ENCODE measurements around the gene HMGXB4.

The HMGXB4 gene

DNA sequence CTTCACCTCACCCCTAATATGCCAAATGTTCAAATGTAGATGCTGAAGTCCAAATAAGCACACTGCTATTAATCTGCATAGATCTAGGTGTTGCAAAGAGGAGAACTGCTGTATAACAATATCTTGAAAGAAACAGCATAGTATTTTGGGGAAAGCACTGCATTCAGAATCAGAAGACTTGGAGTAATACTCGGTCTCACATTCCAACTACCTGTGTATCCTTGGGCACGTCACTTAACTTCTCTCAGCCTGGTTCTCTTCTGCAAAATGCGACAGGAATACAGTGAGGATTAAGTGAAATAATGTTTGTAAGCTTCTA, 332 bp upstream of the HMGXB4 start:
- FAIRE-seq (no peak), DNase-seq (ENCODE audit: insufficient read length, low spot score) (peak; percentile 5)

DNA sequence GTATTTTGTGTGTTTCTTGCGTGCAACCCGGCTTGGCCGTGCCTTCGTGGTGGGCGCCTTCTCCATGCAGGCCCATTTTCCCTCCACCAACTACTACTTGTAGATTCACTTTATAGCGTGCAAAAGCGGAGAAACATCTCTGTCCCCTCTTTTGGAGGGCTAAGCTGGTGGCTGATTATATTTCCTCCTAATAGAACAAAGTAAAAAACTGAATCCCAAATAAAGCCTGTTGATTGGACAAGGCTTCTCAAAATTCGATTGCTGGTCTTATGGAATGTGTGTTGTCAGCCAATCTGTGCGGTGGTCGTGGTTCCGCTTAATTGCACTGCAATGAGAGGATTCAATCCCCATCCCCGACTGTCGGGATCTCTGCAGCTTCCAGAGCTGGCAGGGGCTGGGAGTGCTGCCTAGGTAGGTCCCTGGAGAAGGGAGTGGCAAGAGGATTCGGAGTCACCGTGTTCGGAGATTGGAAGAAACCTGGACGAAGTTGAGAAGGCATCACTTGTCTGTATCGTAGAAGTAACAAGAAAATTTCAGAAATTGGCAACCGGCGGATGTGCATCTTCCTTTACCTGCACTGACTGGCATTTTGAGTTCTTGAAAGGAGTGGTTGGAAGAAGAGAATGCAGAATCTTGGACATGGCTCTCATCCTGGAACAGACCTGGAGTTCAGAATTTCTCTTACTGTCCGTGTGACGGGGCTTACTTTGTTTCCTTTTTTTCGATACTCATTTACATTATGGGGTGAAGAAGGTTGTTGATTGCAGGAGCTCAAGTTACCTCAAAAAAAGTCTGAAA, 1.1 kb downstream of the HMGXB4 start:
- DNase-seq (ENCODE audit: insufficient read length, low spot score), result peak; percentile 7
- FAIRE-seq, result no peak

DNA sequence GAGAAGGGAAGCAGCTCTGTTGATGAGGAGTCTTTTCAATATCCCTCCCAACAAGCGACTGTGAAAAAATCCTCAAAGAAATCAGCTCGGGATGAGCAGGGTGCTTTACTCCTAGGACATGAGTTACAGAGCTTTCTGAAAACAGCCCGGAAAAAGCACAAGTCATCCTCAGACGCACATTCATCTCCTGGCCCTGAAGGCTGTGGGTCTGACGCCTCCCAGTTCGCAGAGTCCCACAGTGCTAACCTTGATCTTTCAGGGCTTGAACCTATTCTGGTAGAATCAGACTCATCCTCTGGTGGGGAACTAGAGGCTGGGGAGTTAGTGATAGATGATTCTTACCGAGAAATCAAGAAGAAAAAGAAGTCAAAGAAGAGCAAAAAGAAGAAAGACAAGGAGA, 7.7 kb downstream of the HMGXB4 start:
- FAIRE-seq, result no peak

DNA sequence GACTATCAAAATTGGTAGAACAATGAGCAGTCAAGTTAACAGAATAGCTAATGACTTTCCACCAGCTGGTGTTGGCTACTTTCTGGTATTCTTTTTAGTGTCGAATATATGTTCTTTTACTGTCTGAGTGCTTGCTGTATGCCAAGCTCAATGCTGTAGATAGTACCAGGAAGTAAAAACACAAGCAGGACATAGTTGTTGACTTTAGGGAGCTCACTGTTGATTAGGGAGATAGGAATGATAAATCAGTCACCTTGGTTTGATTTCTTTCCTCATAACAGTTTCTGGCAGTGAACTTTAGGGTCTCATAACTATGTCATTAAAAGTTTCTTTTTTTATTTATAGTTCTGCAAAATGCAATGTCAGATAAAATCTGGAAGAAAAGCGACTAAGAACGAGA, 9.0 kb downstream of the HMGXB4 start:
- DNase-seq (ENCODE audit: insufficient read length, low spot score) (no peak), FAIRE-seq (no peak)

More for the DNA sequence above, 7.7 kb downstream of the HMGXB4 start:
- no peak for DNase-seq (ENCODE audit: insufficient read length, low spot score)

DNA sequence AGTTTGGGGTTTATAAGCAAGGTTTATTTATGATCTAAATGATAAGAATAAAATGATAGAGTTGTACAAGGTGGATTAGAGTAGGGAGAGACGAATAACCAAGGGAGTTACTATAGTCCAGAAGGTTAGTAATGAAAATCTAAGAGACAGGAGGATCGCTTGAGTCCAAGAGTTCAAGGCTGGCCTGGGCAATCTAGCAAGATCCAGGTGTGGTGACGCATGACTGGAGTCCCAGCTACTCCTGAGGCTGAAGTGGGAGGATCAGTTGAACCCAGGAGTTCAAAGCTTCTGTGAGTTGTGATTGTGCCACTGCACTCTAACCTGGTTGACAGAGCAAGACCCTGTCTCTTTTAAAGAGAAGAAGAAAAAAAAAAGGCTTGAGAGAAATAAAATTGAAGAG, 12.3 kb downstream of the HMGXB4 start:
- no peak for FAIRE-seq
- DNase-seq (ENCODE audit: insufficient read length, low spot score), result no peak

DNA sequence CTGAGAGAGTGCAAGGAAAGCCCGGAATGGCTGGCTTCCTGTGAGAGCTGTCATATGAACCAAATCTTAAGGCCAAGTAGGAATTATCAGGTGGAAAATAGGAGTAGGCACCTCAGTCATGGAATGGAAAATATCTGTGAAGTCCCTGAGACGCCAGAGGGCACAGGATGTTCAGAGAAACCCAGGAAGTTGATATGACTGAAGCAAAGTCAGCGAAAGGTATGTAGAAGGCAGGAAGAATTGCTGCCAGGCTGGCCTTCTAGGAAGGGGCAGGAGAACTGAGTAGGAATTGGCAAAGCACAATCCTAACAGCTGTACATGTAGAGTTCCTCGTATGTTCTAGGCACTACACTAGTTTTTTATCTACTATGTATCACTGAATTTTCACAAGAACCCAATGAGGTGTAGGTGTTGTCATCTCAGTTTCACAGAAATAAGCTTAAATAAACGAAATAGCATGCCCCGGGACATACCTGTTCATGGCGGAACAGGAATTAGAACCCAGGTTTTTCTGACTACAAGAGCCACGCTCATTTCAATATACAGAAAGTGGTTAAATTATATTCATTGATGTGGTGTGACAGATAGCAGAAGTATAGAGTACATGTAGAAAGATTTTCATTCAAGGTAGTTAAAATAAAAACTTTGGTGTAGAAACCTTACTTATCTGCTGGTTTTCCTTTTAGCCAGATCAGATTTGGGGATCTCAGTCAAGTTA, 17.0 kb downstream of the HMGXB4 start:
- DNase-seq (ENCODE audit: insufficient read length, low spot score) (no peak), FAIRE-seq (no peak)

DNA sequence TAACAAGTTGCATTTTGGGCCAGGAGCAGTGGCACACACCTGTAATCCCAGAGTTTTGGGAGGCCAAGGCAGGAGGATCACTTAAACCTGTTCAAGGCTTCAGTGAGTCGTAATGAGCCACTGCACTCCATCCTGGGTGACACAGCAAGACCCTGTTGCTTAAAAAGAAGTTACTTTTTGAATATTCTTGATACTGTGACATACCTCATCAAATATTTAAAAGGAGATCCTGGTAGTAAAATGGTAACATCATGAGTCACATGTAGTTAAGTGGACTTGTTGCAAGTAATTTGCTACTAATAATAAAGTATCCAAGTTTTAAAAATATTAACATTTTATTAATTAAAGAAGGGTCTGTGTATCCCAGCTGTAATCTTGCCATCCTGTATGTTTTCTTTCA, 18.3 kb downstream of the HMGXB4 start:
- no peak for DNase-seq (ENCODE audit: insufficient read length, low spot score)
- no peak for FAIRE-seq

DNA sequence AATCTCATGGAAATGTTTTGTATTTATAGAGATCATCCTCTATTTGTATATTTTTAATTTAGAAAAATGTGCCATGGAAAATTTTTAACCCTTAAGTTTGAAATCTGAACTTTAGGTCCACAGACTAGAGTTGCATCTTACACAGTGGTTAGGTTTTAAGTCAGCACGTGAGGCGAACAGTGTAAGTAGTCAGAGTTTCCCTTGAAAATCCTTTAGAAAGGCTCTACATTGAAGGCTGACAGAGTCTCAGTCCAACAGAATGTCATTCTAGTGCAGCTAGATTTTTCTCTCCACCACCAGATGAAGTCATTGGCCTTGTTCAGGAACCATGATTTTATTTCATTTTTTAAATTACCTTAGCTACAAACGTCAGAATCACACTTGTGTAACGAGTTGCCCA, 18.7 kb downstream of the HMGXB4 start:
- FAIRE-seq (no peak), DNase-seq (ENCODE audit: insufficient read length, low spot score) (no peak)

DNA sequence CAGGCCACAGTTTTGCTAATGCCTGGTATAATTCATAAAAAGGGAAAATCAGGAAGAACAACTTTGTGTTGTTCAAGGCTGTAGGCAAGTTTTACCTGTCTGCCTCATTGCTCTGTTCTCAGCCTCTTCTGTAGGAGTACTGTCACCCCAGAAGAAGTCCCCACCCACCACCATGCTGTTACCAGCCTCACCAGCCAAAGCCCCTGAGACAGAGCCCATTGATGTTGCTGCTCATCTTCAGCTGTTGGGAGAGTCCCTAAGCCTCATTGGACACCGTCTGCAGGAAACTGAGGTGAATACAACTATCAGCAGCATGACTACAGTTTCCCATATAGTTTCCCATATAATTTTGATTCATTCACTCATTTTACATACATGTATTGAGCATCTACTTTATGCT, 30.8 kb downstream of the HMGXB4 start:
- DNase-seq (ENCODE audit: insufficient read length, low spot score) (no peak), FAIRE-seq (no peak)

DNA sequence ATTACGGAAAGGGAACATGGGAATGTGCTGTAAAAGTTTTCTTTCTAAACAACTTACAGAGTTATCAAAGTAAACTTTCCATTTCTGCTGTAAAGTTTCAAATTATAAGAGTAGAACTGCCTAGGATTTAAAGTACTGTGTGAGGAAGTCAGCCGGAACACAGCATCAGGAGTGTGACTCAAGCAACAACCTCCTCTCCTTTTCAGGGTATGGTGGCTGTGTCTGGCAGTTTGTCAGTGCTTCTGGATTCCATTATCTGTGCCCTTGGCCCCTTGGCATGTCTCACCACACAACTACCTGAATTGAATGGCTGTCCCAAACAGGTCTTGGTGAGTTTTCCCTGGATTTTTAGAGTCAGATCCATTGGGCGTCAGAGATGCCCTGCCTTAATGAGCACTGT, 35.5 kb downstream of the HMGXB4 start:
- DNase-seq (ENCODE audit: insufficient read length, low spot score) (no peak), FAIRE-seq (no peak)

DNA sequence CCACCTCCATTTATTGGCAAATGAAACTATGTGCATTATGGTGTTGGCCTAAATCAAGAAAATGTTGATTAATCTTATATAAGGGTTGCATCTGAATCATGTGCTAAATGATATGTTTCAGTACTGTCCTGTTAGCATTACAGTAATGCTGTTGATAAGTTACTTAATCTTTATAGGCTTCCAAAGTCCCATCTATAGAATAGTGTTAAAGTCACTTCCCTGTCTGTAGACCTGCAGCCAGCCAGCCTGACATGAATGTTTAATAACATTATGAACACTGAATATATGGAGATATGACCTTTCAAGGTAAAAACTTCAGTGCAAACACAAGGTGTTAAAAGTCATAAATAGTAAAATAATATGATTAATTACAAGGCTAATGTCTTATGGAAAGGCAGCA, 38.8 kb downstream of the HMGXB4 start:
- DNase-seq (ENCODE audit: insufficient read length, low spot score) (no peak), FAIRE-seq (no peak)

DNA sequence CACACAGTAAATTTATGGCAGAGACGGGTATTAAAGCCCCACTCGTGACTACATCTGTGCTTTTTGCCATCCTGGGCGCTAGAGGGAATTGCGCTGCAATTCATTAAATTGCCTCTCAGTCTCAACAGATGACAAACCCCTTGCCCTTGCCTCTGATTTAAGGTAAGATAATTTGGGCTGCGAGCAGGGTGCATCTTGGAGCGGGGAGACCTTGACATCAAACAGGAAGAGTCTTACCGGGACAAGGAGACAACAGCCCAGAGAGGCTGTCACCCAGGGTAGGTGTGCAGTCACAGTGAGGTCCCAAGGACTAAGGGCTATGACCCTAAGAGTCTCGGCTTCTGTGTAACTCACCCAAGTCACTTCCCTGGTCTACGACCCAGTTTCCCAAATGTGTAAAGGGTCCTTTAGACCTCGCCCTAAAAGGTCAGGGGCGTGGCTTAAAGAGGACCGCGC, 42.0 kb downstream of the HMGXB4 start:
- no peak for FAIRE-seq
- no peak for DNase-seq (ENCODE audit: insufficient read length, low spot score)

DNA sequence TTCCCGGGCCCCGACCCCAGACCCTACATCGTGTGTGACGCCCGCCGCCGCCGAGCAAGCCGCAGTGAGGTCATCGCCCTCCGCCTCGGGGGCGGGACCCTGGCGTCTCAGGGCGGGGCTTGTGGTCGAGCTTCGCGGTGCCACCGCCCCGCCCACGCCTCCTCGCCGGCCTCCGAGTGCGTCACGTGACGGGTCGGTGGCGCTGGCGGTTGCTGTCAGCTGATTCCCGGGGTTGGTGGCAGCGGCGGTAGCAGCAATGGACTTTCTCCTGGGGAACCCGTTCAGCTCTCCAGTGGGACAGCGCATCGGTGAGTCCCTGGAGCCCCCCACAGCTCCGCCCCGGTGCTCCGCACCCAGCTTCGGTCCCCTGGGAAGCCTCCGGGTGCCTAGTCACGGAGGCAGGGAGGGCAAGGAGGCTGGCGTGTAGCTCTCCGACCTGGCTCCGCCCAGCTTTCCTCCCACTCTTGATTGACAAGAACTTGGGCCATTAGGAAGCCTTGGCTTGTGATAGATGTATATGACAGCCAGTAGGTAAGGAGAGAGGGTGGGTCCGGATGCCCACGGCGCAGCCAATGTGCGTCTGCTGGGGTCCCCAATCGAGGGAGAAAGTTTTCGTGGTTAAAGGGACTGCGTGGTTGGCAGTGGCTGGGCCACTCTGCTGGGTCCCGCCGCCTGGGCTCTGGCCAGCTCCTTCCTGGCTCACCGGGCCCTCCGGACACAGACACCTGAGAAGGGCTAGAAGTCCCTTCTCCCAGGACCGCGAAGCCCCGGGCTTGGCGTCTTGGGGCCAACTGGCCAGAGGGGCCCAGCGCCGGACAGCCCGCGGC, 42.6 kb downstream of the HMGXB4 start, which contains the start of gene TOM1:
TSS of gene TOM1 (plus strand) at position 222 of the 827 bp plus-strand sequence. CDS start at position 257, 35 bp downstream.
- DNase-seq (ENCODE audit: insufficient read length, low spot score), result peak; percentile 91
- FAIRE-seq, result peak; percentile 62

DNA sequence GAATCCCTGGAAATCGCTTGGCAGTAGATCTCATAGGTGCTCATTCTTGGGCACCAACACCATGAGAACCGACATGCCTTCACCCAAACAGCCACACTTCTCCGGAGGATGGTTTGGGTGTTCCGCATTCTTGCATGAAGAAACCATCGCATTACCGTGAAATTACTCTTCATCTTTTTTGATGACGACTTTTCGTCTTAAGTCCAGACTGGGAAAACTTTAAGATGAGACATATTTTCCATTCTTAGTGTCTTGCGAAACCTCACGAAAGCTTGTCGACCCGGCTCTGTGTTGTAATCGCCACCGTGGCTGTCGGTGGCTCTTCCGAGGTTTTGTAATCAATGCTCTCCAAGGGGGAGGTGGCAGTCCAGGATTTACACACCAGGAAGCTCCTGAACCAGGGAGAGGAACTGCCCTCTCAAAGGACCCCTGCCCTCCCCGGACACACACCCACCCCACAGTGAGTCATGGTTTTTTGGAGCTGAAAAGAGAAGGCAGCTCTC, 44.1 kb downstream of the HMGXB4 start:
- peak; percentile 29 for DNase-seq (ENCODE audit: insufficient read length, low spot score)
- FAIRE-seq, result no peak

DNA sequence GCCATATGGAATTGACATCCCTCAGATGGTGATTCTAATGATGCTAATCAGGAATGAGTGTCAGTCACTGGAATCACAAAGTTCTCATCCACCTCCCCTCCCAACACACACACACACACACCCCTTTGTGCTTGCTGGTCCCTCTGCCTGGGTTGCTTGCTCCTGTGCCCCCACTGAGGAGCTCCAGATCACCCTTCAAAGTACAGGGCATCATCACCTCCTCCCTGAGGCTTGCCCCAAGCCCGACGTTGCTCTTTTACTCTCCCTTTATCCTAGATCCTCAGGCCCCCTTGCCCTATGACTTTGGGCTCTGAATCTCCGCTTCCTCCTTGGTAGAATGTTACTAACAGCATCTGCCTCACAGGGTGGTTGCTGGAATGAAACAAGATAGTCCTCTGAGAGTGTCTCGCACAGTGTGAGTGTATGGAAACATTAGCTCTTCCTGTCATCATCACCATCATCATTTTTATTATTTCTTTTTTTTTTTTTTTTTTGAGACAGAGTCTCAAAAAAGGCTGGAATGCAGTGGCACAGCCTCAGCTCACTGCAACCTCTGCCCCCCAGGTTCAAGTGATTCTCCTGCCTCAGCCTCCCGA, 45.8 kb downstream of the HMGXB4 start:
- DNase-seq (ENCODE audit: insufficient read length, low spot score) (no peak), FAIRE-seq (no peak)

DNA sequence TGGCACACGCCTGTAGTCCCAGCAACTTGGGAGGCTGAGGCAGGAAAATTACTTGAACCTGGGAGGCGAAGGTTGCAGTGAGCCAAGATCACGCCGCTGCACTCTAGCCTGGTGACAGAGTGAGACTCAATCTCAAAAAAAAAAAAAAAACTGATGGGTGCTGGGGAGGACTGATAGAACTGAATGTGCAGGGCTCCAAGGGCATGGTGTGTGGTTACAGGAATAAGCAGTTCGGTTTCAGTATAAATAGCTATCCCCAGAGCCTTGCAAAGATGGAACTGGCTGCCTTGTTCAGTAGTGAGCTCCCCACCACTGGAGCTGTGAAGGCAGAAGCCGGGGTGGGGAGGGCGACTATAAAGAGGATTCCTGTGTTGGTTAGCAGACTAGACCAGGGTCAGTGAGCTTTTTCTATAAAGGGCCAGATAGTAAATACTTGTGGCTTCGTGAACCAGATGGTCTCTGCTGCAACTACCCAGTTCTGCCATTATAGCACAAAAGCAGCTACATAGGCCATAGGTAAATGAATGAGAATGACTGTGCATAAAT, 48.3 kb downstream of the HMGXB4 start:
- FAIRE-seq, result no peak
- no peak for DNase-seq (ENCODE audit: insufficient read length, low spot score)

DNA sequence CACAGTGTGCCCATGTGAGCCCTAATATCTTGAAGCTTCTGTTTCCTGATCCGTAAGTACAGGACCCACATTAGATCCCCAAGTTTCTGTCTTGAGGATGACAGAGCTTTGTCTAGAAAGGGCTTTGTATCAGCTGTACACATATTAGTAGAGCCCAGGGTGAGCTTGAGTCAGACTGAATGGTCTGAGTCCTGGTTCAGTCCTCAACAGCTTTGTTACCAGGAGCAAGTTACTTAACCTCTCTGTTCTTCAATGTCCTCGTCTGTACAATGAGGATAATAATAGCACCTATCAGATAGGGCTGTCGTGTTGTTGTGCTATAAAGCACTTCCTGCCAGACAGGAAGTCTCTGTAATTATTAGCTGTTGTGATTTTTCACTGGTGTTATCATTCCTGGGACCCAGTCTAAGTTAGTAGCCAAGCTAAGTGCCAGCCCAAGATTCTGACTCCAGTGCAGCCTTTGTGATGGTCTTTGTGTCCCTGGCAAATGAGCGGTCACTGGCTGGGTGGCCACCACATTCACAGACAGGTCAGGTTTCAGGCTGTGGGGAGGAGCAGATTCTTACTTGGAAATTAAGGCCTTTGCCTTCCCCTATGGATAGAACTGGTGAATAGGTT, 49.2 kb downstream of the HMGXB4 start:
- FAIRE-seq (no peak), DNase-seq (ENCODE audit: insufficient read length, low spot score) (no peak)

DNA sequence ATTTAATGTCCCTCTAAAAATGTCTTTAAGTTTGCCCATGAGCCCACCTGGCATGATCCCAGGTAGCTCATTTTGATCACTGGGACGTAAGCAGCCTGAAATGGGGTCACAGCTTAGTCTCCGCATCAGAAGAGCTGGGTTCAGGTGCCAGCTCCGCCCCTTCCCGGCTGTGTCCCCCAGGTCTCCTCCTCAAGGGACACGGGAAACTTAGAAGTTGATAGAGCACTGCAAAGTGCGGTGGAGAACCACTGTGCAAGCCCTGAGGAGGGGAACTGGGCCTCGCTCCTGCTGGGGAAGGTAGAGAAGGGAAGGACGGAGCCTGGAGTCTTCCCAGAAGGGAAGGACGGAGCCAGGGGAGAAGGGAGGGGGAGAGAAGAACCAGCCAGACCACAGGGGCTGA, 50.1 kb downstream of the HMGXB4 start:
- FAIRE-seq, result no peak

DNA sequence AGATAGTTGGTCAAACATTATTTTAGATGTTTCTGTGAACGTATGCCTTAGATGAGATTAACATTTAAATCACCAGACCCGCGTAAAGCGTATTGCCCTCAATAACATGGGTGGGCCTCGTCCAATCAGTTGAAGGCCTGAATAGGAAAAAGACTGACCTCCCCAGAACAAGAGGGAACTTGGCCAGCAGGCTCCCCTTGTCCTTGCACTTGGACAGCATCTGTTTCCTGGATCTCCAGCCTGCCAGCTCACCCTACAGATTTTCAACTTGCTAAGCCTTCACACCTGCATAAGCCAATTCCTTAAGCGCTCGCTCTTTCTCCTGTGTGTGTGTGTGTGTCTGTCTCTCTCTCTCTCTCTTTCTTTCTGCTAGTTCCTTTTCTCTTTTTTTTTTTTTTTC, 50.6 kb downstream of the HMGXB4 start:
- DNase-seq (ENCODE audit: insufficient read length, low spot score) (no peak), FAIRE-seq (no peak)

More for the DNA sequence above, 50.1 kb downstream of the HMGXB4 start:
- no peak for DNase-seq (ENCODE audit: insufficient read length, low spot score)

DNA sequence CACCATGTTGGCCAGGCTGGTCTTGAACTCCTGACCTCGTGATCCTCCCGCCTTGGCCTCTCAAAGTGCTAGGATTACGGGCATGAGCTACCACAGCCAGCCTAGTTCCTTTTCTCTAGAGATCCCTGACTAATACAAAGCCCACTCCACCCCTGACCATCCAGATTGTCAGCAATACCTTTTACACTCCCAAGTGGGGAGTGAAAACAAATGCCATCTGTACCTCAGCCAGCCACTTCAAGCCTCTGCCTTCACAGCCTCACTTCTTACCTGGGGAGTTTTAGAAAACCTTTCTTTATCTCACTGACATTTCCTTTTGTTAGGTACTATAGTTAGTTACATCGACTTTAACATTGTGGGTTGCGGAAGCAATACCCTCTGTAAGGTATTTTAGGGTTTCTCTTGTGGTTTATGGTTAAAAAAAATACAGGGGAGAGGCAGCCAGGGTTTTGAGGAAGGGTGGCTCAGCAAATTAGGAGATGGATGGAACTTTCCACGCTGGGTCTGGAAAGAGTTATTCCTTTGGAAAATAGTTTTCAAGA, 51.3 kb downstream of the HMGXB4 start:
- no peak for FAIRE-seq

More for the DNA sequence above, 51.3 kb downstream of the HMGXB4 start:
- DNase-seq (ENCODE audit: insufficient read length, low spot score), result no peak

All from HTR-8/SVneo (cell line).